ENCODE data around the gene TDRD6. TPM values are rescaled to one million over a fixed set of nuclear protein-coding genes. Genes with fewer than 3 reads are reported as not detected.
"Not testable (repeated sequence)": the region's sequence is repeated elsewhere in the genome, so short reads cannot be mapped to it uniquely, and the experiment has no call there.

Gene TDRD6
- total and polyA plus RNA-seq, 2 donors (not counting 3 experiments of a cell fraction or from before 2014, with no cell fraction given) = under 0.01 TPM; not detected in 1

DNA sequence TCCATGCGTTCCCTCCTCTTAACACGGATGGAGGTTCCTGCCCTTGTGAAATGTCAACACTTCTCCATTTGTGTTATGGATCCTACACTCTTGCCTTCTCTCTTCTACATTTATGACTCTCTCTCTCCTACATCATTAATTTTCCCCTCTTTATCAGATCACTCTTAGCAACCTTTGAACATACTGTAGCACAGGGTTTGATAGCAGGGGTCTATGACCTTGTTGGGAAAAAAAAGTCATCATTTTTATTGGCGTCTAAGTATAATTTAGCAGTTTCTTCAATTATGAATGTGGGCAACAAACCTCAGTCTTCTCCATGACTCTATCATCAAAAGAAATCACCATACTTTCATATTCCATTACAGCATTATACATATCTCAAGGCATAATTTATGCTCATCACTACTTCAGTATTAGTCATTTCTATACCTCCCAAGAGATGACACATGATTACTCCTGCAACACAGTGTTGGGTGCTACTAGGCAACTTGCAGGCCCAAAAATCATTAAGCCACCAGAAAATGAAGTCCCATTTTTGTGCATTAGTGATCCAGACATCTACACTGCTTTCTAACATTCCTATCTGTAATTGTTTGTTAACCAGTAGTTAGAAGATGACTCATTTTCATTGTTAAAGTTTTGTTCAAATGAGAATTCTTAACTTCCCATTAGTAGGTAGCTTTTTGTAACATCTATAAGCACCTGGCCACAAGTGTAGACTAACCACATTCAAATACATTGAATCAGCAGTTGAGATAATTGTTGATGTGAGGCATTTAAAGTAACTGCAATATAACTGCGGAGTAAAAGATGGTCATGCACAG lies 44.5 kb upstream of the TDRD6 start:
- intact Hi-C loops (cut with micrococcal nuclease) (no loop called here), dilution Hi-C loops (cut with MboI; ENCODE audit: extremely low pct_ligation_motif_present, low sequenced_read_pairs) (no loop called here)
- Histone ChIP-seq H3K79me2 (ENCODE audit: control insufficient read depth, insufficient read depth, low read length) (no peaks in the 10 kb centered on the region), H3K27me3 (ENCODE audit: control insufficient read depth in 2 of 2, insufficient read depth in 2 of 2, low read length in 2 of 2) (peaks cover 0 to 9% of the 10 kb centered on the region in 2 experiments), H3K9me1 (replicated peaks; ENCODE audit: control insufficient read depth, extremely low read depth, insufficient read depth, low read length) (no peaks in the 10 kb centered on the region), H3K9ac (replicated peaks; ENCODE audit: extremely low read depth, insufficient read depth, low read length) (no peak overlapping the region), H2AFZ (ENCODE audit: low read depth, low read length) (no peak overlapping the region), H3K4me3 (replicated peaks in 1 of 3; ENCODE audit: insufficient read depth in 1 of 3, low read depth in 1 of 3, low read length in 3 of 3) (no peak overlapping the region), H3K27ac (ENCODE audit: insufficient read depth, low read depth, low read length) (no peak overlapping the region), H3K36me3 (ENCODE audit: control insufficient read depth in 2 of 2, extremely low read depth in 1 of 2, insufficient read depth in 2 of 2, low read length in 2 of 2) (no peaks in the 10 kb centered on the region), H3K4me2 (ENCODE audit: insufficient read depth, low read length) (no peak overlapping the region), H4K20me1 (replicated peaks; ENCODE audit: control insufficient read depth, extremely low read depth, insufficient read depth, low read length) (no peaks in the 10 kb centered on the region), H3K4me1 (ENCODE audit: control insufficient read depth, extremely low read depth, insufficient read depth, low read length) (no peaks in the 10 kb centered on the region), H3K9me3 (replicated peaks; ENCODE audit: control insufficient read depth, insufficient read depth, low read length) (no peaks in the 10 kb centered on the region)
- ChIA-PET CTCF (no interaction called here), POLR2A (no interaction called here)
- no peak for TF ChIP-seq MAX (IDR thresholded peaks at IDR 0.05; ENCODE audit: insufficient read depth, insufficient read length)
- FAIRE-seq (no peak), DNase-seq (ENCODE audit: low read depth, low spot score) (no peak)
- no TSS peak for BruUV-seq (replicated peaks)

DNA sequence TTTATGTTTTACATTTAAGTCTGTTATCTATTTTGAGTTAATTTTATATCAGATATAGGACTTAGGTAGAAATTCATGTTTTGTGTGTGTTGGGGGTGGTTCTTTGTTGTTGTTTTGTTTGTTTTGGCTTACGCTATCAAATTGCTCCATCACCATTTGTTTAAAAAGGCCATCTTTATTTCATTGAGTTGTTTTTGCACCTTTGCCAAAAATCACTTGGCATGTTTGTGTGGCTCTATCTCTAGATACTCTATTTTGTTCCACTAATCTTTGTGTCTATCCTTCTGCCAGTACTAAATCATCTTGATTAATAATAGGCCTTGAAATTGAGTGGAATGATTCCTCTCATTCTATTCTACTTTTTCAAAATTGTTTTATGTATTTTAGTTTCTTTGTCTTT lies 42.4 kb upstream of the TDRD6 start:
- no peaks in the 10 kb centered on the region for H3K9me3 ChIP-seq (replicated peaks; ENCODE audit: control insufficient read depth, insufficient read depth, low read length)
- no peak overlapping the region for H3K27ac ChIP-seq (ENCODE audit: insufficient read depth, low read depth, low read length)
- TF ChIP-seq POLR2AphosphoS5 (IDR thresholded peaks at IDR 0.05; ENCODE audit: insufficient read depth, low read depth, low read length) (no peak), FOS (IDR thresholded peaks at IDR 0.05; ENCODE audit: borderline replicate concordance, insufficient read depth, low read length) (no peak), GATA2 (IDR thresholded peaks at IDR 0.05; ENCODE audit: insufficient read depth, insufficient read length, low read depth, low read length) (no peak), EZH2 (IDR thresholded peaks at IDR 0.05; ENCODE audit: borderline replicate concordance, low read depth, low read length, severe bottlenecking) (no peak), POLR2A (IDR thresholded peaks at IDR 0.05; ENCODE audit: low read depth, low read length) (no peak), JUN (IDR thresholded peaks at IDR 0.05; ENCODE audit: borderline replicate concordance, insufficient read depth, insufficient read length, low read depth) (no peak), CTCF (IDR thresholded peaks at IDR 0.05; ENCODE audit: extremely low read depth in 1 of 2, insufficient read depth in 1 of 2, low read depth in 1 of 2, low read length in 2 of 2) (no peak)
- DNase-seq (ENCODE audit: low read depth, low spot score) = no peak
- no TSS peak for BruUV-seq (replicated peaks)
- no peak overlapping the region for H3K4me3 ChIP-seq (replicated peaks in 1 of 3; ENCODE audit: insufficient read depth in 1 of 3, low read depth in 1 of 3, low read length in 3 of 3)
- H3K27me3 ChIP-seq (ENCODE audit: control insufficient read depth in 2 of 2, insufficient read depth in 2 of 2, low read length in 2 of 2) = peaks cover 2 to 9% of the 10 kb centered on the region in 2 experiments
- H3K9me1 ChIP-seq (replicated peaks; ENCODE audit: control insufficient read depth, extremely low read depth, insufficient read depth, low read length) = no peaks in the 10 kb centered on the region
- H3K79me2 ChIP-seq (ENCODE audit: control insufficient read depth, insufficient read depth, low read length) = no peaks in the 10 kb centered on the region
- no peaks in the 10 kb centered on the region for H3K4me1 ChIP-seq (ENCODE audit: control insufficient read depth, extremely low read depth, insufficient read depth, low read length)
- CTCF ChIA-PET = no interaction called here
- no peak overlapping the region for H2AFZ ChIP-seq (ENCODE audit: low read depth, low read length)
- FAIRE-seq = no peak
- dilution Hi-C loops (cut with MboI; ENCODE audit: extremely low pct_ligation_motif_present, low sequenced_read_pairs) = no loop called here
- H3K9ac ChIP-seq (replicated peaks; ENCODE audit: extremely low read depth, insufficient read depth, low read length) = no peak overlapping the region
- H3K4me2 ChIP-seq (ENCODE audit: insufficient read depth, low read length) = no peak overlapping the region
- H4K20me1 ChIP-seq (replicated peaks; ENCODE audit: control insufficient read depth, extremely low read depth, insufficient read depth, low read length) = no peaks in the 10 kb centered on the region
- H3K36me3 ChIP-seq (ENCODE audit: control insufficient read depth in 2 of 2, extremely low read depth in 1 of 2, insufficient read depth in 2 of 2, low read length in 2 of 2) = no peaks in the 10 kb centered on the region
- POLR2A ChIA-PET = no interaction called here
- intact Hi-C loops (cut with micrococcal nuclease) = no loop called here

DNA sequence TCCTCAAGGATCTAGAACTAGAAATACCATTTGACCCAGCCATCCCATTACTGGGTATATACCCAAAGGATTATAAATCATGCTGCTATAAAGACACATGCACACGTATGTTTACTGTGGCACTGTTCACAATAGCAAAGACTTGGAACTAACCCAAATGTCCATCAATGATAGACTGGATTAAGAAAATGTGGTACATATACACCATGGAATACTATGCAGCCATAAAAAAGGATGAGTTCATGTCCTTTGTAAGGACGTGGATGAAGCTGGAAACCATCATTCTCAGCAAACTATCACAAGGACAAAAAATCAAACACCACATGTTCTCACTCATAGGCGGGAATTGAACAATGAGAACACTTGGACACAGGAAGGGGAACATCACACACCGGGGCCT lies 39.6 kb upstream of the TDRD6 start:
- H4K20me1 ChIP-seq (replicated peaks; ENCODE audit: control insufficient read depth, extremely low read depth, insufficient read depth, low read length); BruUV-seq (replicated peaks); H3K36me3 ChIP-seq (ENCODE audit: control insufficient read depth in 2 of 2, extremely low read depth in 1 of 2, insufficient read depth in 2 of 2, low read length in 2 of 2); H3K4me1 ChIP-seq (ENCODE audit: control insufficient read depth, extremely low read depth, insufficient read depth, low read length); POLR2A ChIA-PET; H3K4me3 ChIP-seq (replicated peaks in 1 of 3; ENCODE audit: insufficient read depth in 1 of 3, low read depth in 1 of 3, low read length in 3 of 3); FAIRE-seq; DNase-seq (ENCODE audit: low read depth, low spot score); H3K27me3 ChIP-seq (ENCODE audit: control insufficient read depth in 2 of 2, insufficient read depth in 2 of 2, low read length in 2 of 2); H3K4me2 ChIP-seq (ENCODE audit: insufficient read depth, low read length); intact Hi-C loops (cut with micrococcal nuclease); H3K79me2 ChIP-seq (ENCODE audit: control insufficient read depth, insufficient read depth, low read length); CTCF ChIA-PET; H3K9ac ChIP-seq (replicated peaks; ENCODE audit: extremely low read depth, insufficient read depth, low read length); H3K9me1 ChIP-seq (replicated peaks; ENCODE audit: control insufficient read depth, extremely low read depth, insufficient read depth, low read length); H2AFZ ChIP-seq (ENCODE audit: low read depth, low read length); dilution Hi-C loops (cut with MboI; ENCODE audit: extremely low pct_ligation_motif_present, low sequenced_read_pairs); H3K9me3 ChIP-seq (replicated peaks; ENCODE audit: control insufficient read depth, insufficient read depth, low read length); H3K27ac ChIP-seq (ENCODE audit: insufficient read depth, low read depth, low read length): not testable (repeated sequence)

Measured in endothelial cell of umbilical vein (primary cell).